Progenitor cell of endocrine pancreas (in vitro differentiated cells): ENCODE measurements around the gene INTS15. TPM values are rescaled to one million over a fixed set of nuclear protein-coding genes. Genes with fewer than 3 reads are reported as not detected.
"Not testable (repeated sequence)": the region's sequence is repeated elsewhere in the genome, so short reads cannot be mapped to it uniquely, and the experiment has no call there.

ENCODE experiments used
- DNase-seq: peaks from one replicate; pipeline ENCODE4 v3.0.0; 2021; ENCODE audit warnings: low spot score; ENCODE audit not compliant: unreplicated experiment
- H3K27ac Mint-ChIP-seq: 2 replicates; pipeline ENCODE4 v1.8.0; 2021; ENCODE audit warnings: mild to moderate bottlenecking, moderate library complexity, mixed read lengths
- H3K27me3 Mint-ChIP-seq: 2 replicates; pipeline ENCODE4 v1.8.0; 2021; ENCODE audit warnings: mixed read lengths
- H3K36me3 Mint-ChIP-seq: 2 replicates; pipeline ENCODE4 v1.8.0; 2022; ENCODE audit warnings: mixed read lengths; ENCODE audit not compliant: insufficient read depth
- H3K4me1 Mint-ChIP-seq: 2 replicates; pipeline ENCODE4 v1.8.0; 2021; ENCODE audit warnings: low read depth, mixed read lengths
- H3K4me3 Mint-ChIP-seq: 2 replicates; pipeline ENCODE4 v1.8.0; 2021; ENCODE audit warnings: low read depth, mild to moderate bottlenecking, moderate library complexity, mixed read lengths
- H3K9me3 Mint-ChIP-seq: 2 replicates; pipeline ENCODE4 v1.8.0; 2021; ENCODE audit warnings: low read depth, mixed read lengths
- CTCF ChIP-seq: fragments of 200-600 bp; sonication (generic); IDR thresholded peaks from one replicate; pipeline ENCODE4 v1.5.0; 2021; ENCODE audit warnings: antibody characterized with exemption, mild to moderate bottlenecking; ENCODE audit not compliant: unreplicated experiment
- total RNA-seq: library from RNA; stranded (reverse); gene quantifications from 2 replicates; pipeline ENCODE4 v1.2.1, GENCODE V29; 2021

The INTS15 gene
- total RNA-seq, 1 donor from 2014 or later = 57.1 TPM

GRCh38 chr7:6571160-6571779, 18.6 kb upstream of the INTS15 start:
- Mint-ChIP-seq H3K27ac (no peak overlapping the region), H3K4me3 (no peak overlapping the region), H3K9me3 (no peaks in the 10 kb centered on the region), H3K27me3 (peaks cover 3% of the 10 kb centered on the region), H3K36me3 (no peaks in the 10 kb centered on the region), H3K4me1 (no peaks in the 10 kb centered on the region)
- no peak for TF ChIP-seq CTCF
- no peak for DNase-seq

- H3K27ac Mint-ChIP-seq = no peak overlapping the region
- no peak for TF ChIP-seq CTCF
- peaks cover 4% of the 10 kb centered on the region for H3K36me3 Mint-ChIP-seq
- no peaks in the 10 kb centered on the region for H3K9me3 Mint-ChIP-seq
- H3K27me3 Mint-ChIP-seq = peaks cover 3% of the 10 kb centered on the region
- no peak for DNase-seq
- H3K4me1 Mint-ChIP-seq = peaks cover 13% of the 10 kb centered on the region
- peak overlapping the region; percentile 33 for H3K4me3 Mint-ChIP-seq
These were observed 14.4 kb upstream of the INTS15 start for GRCh38 chr7:6575281-6576023.

DNA sequence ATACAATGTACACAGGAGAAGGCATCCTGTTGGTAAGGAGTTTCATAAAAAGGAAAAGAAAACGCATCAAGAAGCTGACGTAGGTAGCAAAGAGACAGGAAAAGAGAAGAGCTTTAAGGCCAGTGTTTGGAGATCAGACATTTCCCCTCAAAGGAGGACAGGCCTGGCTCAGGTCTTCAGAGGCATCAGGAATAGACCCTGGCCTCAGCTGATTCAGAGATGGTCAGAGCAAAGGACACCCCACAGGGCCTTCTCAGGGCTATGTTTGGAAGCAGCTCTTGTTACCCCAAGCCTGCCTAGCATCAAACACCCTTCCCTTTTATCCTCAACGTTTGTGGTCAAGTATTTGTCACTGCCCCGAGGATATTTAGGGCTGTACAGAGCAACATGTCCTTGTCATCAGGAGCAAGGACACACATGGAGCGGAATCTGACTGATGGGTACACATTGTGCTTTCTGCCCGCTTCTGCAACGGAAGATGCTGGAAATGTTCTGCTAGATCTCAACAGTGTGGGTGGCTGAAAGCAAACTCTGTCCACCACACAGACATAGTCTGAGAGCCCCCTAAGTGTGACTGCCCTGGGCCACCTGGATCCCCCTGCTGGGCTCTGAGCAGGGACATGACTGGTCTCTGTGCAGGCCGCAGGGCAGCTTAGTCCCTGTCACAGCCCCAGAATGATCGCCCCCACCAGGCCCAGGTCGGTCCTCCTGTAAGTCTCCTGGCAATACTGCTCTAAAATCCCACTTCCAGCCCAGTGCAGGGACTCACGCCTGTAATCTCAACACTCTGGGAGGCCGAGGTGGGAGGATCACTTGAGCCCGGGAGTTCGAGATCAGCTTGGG, 13.6 kb upstream of the INTS15 start:
- Mint-ChIP-seq H3K4me1 (peaks cover 13% of the 10 kb centered on the region), H3K9me3 (no peaks in the 10 kb centered on the region), H3K27ac (no peak overlapping the region), H3K27me3 (peaks cover 3% of the 10 kb centered on the region), H3K36me3 (peaks cover 9% of the 10 kb centered on the region), H3K4me3 (peak overlapping the region; percentile 57)
- no peak for DNase-seq
- no peak for TF ChIP-seq CTCF

GRCh38 chr7:6576867-6577368, 12.9 kb upstream of the INTS15 start:
- H3K9me3 Mint-ChIP-seq, H3K27me3 Mint-ChIP-seq, DNase-seq: not testable (repeated sequence)
- Mint-ChIP-seq H3K4me1 (peaks cover 13% of the 10 kb centered on the region), H3K4me3 (peak overlapping the region; percentile 86), H3K27ac (peak overlapping the region; percentile 95), H3K36me3 (peaks cover 14% of the 10 kb centered on the region)

DNA sequence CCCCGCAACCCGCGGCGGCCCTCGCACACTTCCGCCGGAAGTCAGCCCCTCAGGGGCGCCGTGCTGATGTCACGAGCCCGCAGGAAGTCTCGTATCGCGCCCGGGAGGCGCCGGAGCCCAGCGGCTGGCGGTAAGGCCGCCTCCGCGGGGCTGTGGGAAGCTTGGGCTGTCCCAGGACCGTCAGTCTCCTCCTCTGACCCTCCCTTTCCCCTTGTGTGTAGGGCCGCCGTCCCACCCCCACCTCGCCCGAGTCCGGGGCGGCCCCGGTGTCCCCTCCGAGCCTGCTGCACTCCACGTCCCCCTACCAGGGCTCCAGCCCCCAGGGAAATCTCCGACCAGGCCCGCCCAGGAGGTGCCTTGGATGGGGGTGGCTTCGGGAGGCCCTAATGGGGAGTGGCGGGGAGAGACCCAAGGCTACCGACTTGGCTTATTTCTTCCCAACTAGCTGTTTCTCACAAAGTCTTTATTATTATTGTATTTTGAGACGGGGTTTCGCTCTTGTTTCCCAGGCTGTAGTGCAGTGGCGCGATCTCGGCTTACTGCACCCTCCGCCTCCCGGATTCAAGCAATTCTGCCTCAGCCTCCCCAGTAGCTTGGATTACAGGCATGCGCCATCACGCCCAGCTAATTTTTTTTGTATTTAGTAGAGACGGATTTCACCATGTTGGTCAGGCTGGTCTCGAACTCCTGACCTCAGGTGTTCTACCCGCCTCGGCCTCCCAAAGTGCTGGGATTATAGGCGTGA, 12.3 kb upstream of the INTS15 start, which contains the start of gene ZDHHC4:
ZDHHC4 (plus strand) TSS at position 86 of the 745 bp plus-strand sequence. CDS start 3,108 bp downstream, outside the sequence.
- peaks cover 3% of the 10 kb centered on the region for H3K27me3 Mint-ChIP-seq
- peaks cover 17% of the 10 kb centered on the region for H3K36me3 Mint-ChIP-seq
- no peak for TF ChIP-seq CTCF
- peak within 1 kb of the TSS; percentile 86 for H3K4me3 Mint-ChIP-seq
- peak; percentile 71 for DNase-seq
- peak within 1 kb of the TSS; percentile 95 for H3K27ac Mint-ChIP-seq
- no peaks in the 10 kb centered on the region for H3K9me3 Mint-ChIP-seq
- H3K4me1 Mint-ChIP-seq = peaks cover 13% of the 10 kb centered on the region
